Activated T-cell treated with anti-CD3 and anti-CD28 coated beads, Interleukin-2, amount 50 U/mL, for 48 hours (primary cell): ENCODE results near the gene DAGLB.
"Not testable (repeated sequence)": the region's sequence is repeated elsewhere in the genome, so short reads cannot be mapped to it uniquely, and the experiment has no call there.

ENCODE experiments used
- DNase-seq, 2 experiments: peaks; one replicate each; pipeline ENCODE4 v3.0.0-alpha.2; 2020

The DAGLB gene

GRCh38 chr7:6447581-6448199 is at the start of gene DAGLB:
DAGLB (minus strand) TSS chr7:6447954; CDS start chr7:6447842, 112 bp downstream.
- DNase-seq: peak; percentile 95 to 97

- no peak for DNase-seq
Measured at GRCh38 chr7:6497637-6497905, 49.8 kb upstream of the DAGLB start.

GRCh38 chr7:6496842-6497636 is 49.3 kb upstream of the DAGLB start:
- DNase-seq: no peak

GRCh38 chr7:6495597-6496262 is 48.0 kb upstream of the DAGLB start:
- no peak for DNase-seq

- DNase-seq: no peak
Measured at GRCh38 chr7:6494365-6494764, 46.6 kb upstream of the DAGLB start.

GRCh38 chr7:6491194-6491593 is 43.4 kb upstream of the DAGLB start:
- DNase-seq: no peak

GRCh38 chr7:6489612-6490011 is 41.9 kb upstream of the DAGLB start:
- no peak for DNase-seq

- DNase-seq: no peak
Measured at GRCh38 chr7:6487184-6487545, 39.4 kb upstream of the DAGLB start.

- DNase-seq: no peak
Measured at GRCh38 chr7:6486438-6487183, 38.9 kb upstream of the DAGLB start.

- DNase-seq: no peak
Measured at GRCh38 chr7:6482743-6483119, 35.0 kb upstream of the DAGLB start.

GRCh38 chr7:6482307-6482706 is 34.6 kb upstream of the DAGLB start:
- DNase-seq: no peak

- no peak for DNase-seq
Measured at GRCh38 chr7:6481445-6481844, 33.7 kb upstream of the DAGLB start.

- no peak for DNase-seq
Measured at GRCh38 chr7:6480323-6480660, 32.5 kb upstream of the DAGLB start.

GRCh38 chr7:6479067-6479466 is 31.3 kb upstream of the DAGLB start:
- DNase-seq: peak; percentile 41 to 51

- no peak for DNase-seq
Measured at GRCh38 chr7:6478186-6478585, 30.4 kb upstream of the DAGLB start.

GRCh38 chr7:6477318-6477660 is 29.5 kb upstream of the DAGLB start:
- DNase-seq: no peak

GRCh38 chr7:6476596-6477317 is 29.0 kb upstream of the DAGLB start:
- DNase-seq: no peak

GRCh38 chr7:6475433-6476186 is 27.9 kb upstream of the DAGLB start:
- no peak for DNase-seq

- no peak for DNase-seq
Measured at GRCh38 chr7:6465862-6466261, 18.1 kb upstream of the DAGLB start.

GRCh38 chr7:6463609-6464008 is 15.9 kb upstream of the DAGLB start:
- not testable (repeated sequence) for DNase-seq

GRCh38 chr7:6461946-6462550 is 14.3 kb upstream of the DAGLB start:
- no peak for DNase-seq

GRCh38 chr7:6460990-6461584 is 13.3 kb upstream of the DAGLB start:
- DNase-seq: no peak
